Natural killer cell treated with Interleukin-12 subunit alpha and Interleukin-12 subunit beta and Interleukin-15 and Interleukin-18, amount 100 ng/mL, for 72 hours (primary cell): Measurements from ENCODE around the gene SCT. TPM values are rescaled to one million over a fixed set of nuclear protein-coding genes. Genes with fewer than 3 reads are reported as not detected.
"Not testable (repeated sequence)": the region's sequence is repeated elsewhere in the genome, so short reads cannot be mapped to it uniquely, and the experiment has no call there.

Source experiments
- ATAC-seq, 2 donors: fragments of 150-1000 bp; cut with Tn5 transposase in 1 of 2; sonication (Bioruptor Pico), chemical (Tn5 transposase) in 1 of 2; 2 replicates each; pipeline ENCODE4 v1.10.0; 2021
- DNase-seq: peaks from one replicate; pipeline ENCODE4 v3.0.0; 2022; ENCODE audit warnings: low spot score
- H3K27ac Mint-ChIP-seq, 2 donors: 1 replicate in 1 of 2; 2 replicates in 1 of 2; pipeline ENCODE4 v1.8.0; 2022; ENCODE audit warnings: mixed read lengths in 2 of 2, mild to moderate bottlenecking in 1 of 2, moderate library complexity in 1 of 2
- H3K27me3 Mint-ChIP-seq, 2 donors: 1 replicate in 1 of 2; 2 replicates in 1 of 2; pipeline ENCODE4 v1.8.0; 2022; ENCODE audit warnings: mixed read lengths in 2 of 2
- H3K36me3 Mint-ChIP-seq: one replicate; pipeline ENCODE4 v1.8.0; 2022; ENCODE audit warnings: mixed read lengths
- H3K4me1 Mint-ChIP-seq, 2 donors: 1 replicate in 1 of 2; 2 replicates in 1 of 2; pipeline ENCODE4 v1.8.0; 2022; ENCODE audit warnings: low read depth in 2 of 2, mixed read lengths in 2 of 2, mild to moderate bottlenecking in 1 of 2
- H3K4me3 Mint-ChIP-seq: one replicate; pipeline ENCODE4 v1.8.0; 2022; ENCODE audit warnings: mixed read lengths
- H3K9me3 Mint-ChIP-seq: 2 replicates; pipeline ENCODE4 v1.8.0; 2022; ENCODE audit warnings: mixed read lengths
- total RNA-seq, 2 donors: library from RNA; stranded (reverse); gene quantifications; one replicate each; pipeline ENCODE4 v1.2.3, GENCODE V29; 2022

SCT gene
- total RNA-seq, 2 donors from 2014 or later: not detected

GRCh38 chr11:655036-655726 is 28.2 kb upstream of the SCT start:
- ATAC-seq: no peak
- Mint-ChIP-seq H3K27ac (no peak overlapping the region), H3K36me3 (no peaks in the 10 kb centered on the region), H3K4me3 (no peak overlapping the region), H3K4me1 (no peaks in the 10 kb centered on the region), H3K27me3 (no peaks in the 10 kb centered on the region), H3K9me3 (no peaks in the 10 kb centered on the region)
- DNase-seq: no peak

GRCh38 chr11:654444-654843 is 27.5 kb upstream of the SCT start:
- not testable (repeated sequence) for H3K4me1 Mint-ChIP-seq, H3K27ac Mint-ChIP-seq, H3K27me3 Mint-ChIP-seq, H3K4me3 Mint-ChIP-seq, H3K36me3 Mint-ChIP-seq, DNase-seq, H3K9me3 Mint-ChIP-seq, ATAC-seq

DNA sequence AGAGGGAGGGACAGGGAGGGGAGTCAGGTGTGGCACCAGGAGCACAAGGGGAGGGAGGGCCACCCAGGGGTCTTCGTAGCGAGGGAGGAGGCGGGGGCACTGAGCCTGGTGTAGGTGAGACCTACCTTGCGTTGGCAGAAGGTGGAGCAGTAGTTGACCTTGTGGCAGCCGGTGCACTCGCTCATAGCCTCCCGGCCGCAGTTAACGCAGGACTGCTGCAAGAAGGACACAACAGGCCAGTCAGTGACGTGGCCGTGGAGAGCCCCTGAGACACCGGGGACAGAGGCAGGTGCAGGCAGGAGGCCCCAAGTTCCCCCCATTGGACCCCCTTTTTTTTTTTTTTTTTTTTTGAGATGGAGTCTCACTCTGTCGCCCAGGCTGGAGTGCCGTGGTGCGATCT is 26.9 kb upstream of the SCT start:
- no peak overlapping the region for H3K27ac Mint-ChIP-seq
- H3K4me1 Mint-ChIP-seq: no peaks in the 10 kb centered on the region
- no peaks in the 10 kb centered on the region for H3K9me3 Mint-ChIP-seq
- H3K27me3 Mint-ChIP-seq: no peaks in the 10 kb centered on the region
- H3K36me3 Mint-ChIP-seq: no peaks in the 10 kb centered on the region
- DNase-seq (no peak), ATAC-seq (peak in 1 of 2 donors; percentile 17)
- no peak overlapping the region for H3K4me3 Mint-ChIP-seq

- DNase-seq: not testable (repeated sequence)
Observed at GRCh38 chr11:653136-653535, 26.2 kb upstream of the SCT start.

DNA sequence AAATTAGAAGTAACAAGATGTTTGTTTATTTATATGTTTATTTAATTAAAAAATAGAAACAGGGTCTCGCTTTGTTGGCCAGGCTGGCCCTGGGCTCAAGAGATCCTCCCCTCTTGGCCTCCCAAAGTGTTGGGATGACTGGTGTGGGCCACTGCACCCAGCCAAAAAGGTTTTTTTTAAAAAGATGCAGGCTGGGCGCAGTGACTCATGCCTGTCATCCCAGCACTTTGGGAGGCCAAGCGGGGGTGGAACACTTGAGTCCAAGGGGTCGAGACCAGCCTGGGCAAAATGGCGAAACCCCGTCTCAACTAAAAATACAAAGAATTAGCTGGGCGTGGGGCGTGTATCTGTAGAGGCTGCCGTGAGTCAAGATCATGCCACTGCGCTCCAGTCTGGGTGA is 23.5 kb upstream of the SCT start:
- no peaks in the 10 kb centered on the region for H3K27me3 Mint-ChIP-seq
- ATAC-seq (no peak), DNase-seq (no peak)
- H3K9me3 Mint-ChIP-seq: no peaks in the 10 kb centered on the region
- H3K27ac Mint-ChIP-seq: no peak overlapping the region
- H3K4me3 Mint-ChIP-seq: no peak overlapping the region
- H3K4me1 Mint-ChIP-seq: no peaks in the 10 kb centered on the region
- H3K36me3 Mint-ChIP-seq: no peaks in the 10 kb centered on the region

More at GRCh38 chr11:653136-653535, 26.2 kb upstream of the SCT start:
- not testable (repeated sequence) for H3K27me3 Mint-ChIP-seq, H3K4me1 Mint-ChIP-seq, ATAC-seq, H3K27ac Mint-ChIP-seq, H3K4me3 Mint-ChIP-seq, H3K9me3 Mint-ChIP-seq, H3K36me3 Mint-ChIP-seq

DNA sequence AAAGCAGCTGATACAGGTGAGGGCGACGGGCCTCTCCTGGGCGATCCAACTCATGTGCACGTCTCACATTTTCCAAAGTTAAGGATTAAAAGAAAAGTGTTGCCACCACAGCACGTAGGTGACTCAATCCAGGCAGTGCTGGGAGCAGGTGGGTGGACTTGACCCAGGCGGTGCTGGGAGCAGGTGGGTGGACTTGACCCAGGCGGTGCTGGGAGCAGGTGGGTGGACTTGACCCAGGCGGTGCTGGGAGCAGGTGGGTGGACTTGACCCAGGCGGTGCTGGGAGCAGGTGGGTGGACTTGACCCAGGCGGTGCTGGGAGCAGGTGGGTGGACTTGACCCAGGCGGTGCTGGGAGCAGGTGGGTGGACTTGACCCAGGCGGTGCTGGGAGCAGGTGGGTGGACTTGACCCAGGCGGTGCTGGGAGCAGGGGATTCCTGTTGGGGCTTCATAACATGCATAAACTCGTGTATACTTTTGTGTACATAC is 20.7 kb upstream of the SCT start:
- H3K27ac Mint-ChIP-seq, H3K9me3 Mint-ChIP-seq, H3K4me3 Mint-ChIP-seq, ATAC-seq, H3K27me3 Mint-ChIP-seq, H3K36me3 Mint-ChIP-seq, H3K4me1 Mint-ChIP-seq, DNase-seq: not testable (repeated sequence)

DNA sequence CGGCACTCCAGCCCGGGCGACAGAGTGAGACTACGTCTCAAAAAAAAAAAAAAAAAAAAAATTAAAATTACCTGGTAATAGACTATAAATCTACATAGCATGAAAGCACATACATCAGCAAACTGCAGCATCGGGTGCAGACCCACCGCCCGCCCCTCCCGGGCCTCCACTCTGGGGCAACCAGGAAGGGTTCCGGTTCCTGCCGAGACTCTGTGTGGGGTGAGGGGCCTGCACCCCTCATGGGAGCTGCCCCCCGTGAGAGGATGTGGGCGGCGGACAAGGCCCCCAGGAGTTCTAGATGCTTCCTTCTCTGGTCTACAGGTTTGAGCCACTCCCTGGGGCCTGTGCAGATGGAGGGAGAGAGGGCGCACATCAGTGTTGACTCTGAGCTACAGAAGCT is 19.2 kb upstream of the SCT start:
- Mint-ChIP-seq H3K27ac (no peak overlapping the region), H3K36me3 (no peaks in the 10 kb centered on the region), H3K4me1 (no peaks in the 10 kb centered on the region), H3K4me3 (no peak overlapping the region), H3K27me3 (no peaks in the 10 kb centered on the region), H3K9me3 (no peaks in the 10 kb centered on the region)
- DNase-seq (no peak), ATAC-seq (no peak)

GRCh38 chr11:645536-645935 is 18.6 kb upstream of the SCT start:
- Mint-ChIP-seq H3K27ac (no peak overlapping the region), H3K4me3 (no peak overlapping the region), H3K36me3 (no peaks in the 10 kb centered on the region), H3K9me3 (no peaks in the 10 kb centered on the region), H3K27me3 (no peaks in the 10 kb centered on the region), H3K4me1 (peaks cover 0 to under 1% of the 10 kb centered on the region in 2 donors)
- ATAC-seq (no peak), DNase-seq (no peak)

- Mint-ChIP-seq H3K36me3 (no peaks in the 10 kb centered on the region), H3K4me3 (no peak overlapping the region), H3K9me3 (no peaks in the 10 kb centered on the region), H3K27me3 (peaks cover 0 to 3% of the 10 kb centered on the region in 2 donors), H3K4me1 (peaks cover 0 to 3% of the 10 kb centered on the region in 2 donors), H3K27ac (no peak overlapping the region)
- DNase-seq: peak; percentile 47
- no peak for ATAC-seq
Observed at GRCh38 chr11:643849-644738, 17.1 kb upstream of the SCT start.

GRCh38 chr11:643366-643765 is 16.4 kb upstream of the SCT start:
- Mint-ChIP-seq H3K27me3 (peaks cover 6 to 7% of the 10 kb centered on the region in 2 donors), H3K4me3 (no peak overlapping the region), H3K27ac (no peak overlapping the region), H3K4me1 (peaks cover 0 to 3% of the 10 kb centered on the region in 2 donors), H3K9me3 (no peaks in the 10 kb centered on the region), H3K36me3 (no peaks in the 10 kb centered on the region)
- DNase-seq: no peak
- ATAC-seq: no peak

DNA sequence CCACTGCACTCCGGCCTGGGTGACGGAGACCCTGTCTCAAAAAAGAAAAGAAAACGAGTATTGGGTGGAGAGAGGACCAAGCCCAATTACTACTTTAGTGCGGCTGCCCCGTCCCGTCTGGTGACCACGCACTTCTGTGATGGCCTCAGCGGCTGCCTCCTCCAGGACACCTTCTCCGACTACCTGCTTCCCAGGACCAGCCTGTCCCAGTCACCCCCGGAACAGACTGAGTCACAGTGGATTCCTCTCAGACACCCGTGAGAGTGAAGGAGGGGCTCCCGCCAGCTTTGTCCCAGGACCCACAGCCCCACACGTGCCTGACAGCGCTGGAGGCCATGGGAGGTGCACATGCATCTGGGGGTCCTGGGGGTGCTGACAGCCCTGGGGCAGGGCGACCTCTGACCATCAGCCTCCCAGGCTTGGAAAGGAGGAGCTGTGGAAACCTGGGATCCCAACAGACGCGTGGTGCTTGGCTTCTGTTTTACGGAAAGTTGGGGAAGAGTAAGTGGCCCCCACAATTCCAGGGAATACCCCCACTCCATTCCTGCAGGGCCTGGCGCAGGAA is 14.9 kb upstream of the SCT start:
- Mint-ChIP-seq H3K9me3 (no peaks in the 10 kb centered on the region), H3K27me3 (peaks cover 11 to 14% of the 10 kb centered on the region in 2 donors), H3K4me1 (peaks cover 0 to 7% of the 10 kb centered on the region in 2 donors), H3K36me3 (no peaks in the 10 kb centered on the region), H3K4me3 (no peak overlapping the region), H3K27ac (no peak overlapping the region)
- ATAC-seq: no peak
- peak; percentile 44 for DNase-seq

- peak; percentile 54 for DNase-seq
- H3K36me3 Mint-ChIP-seq: no peaks in the 10 kb centered on the region
- H3K4me1 Mint-ChIP-seq: peaks cover 0 to 7% of the 10 kb centered on the region in 2 donors
- H3K9me3 Mint-ChIP-seq: no peaks in the 10 kb centered on the region
- H3K27ac Mint-ChIP-seq: no peak overlapping the region
- ATAC-seq: no peak
- peaks cover 19 to 22% of the 10 kb centered on the region in 2 donors for H3K27me3 Mint-ChIP-seq
- H3K4me3 Mint-ChIP-seq: no peak overlapping the region
Observed at GRCh38 chr11:640021-640706, 13.2 kb upstream of the SCT start.

- H3K9me3 Mint-ChIP-seq: no peaks in the 10 kb centered on the region
- ATAC-seq (no peak), DNase-seq (no peak)
- peaks cover 0 to 7% of the 10 kb centered on the region in 2 donors for H3K4me1 Mint-ChIP-seq
- H3K4me3 Mint-ChIP-seq: no peak overlapping the region
- no peak overlapping the region for H3K27ac Mint-ChIP-seq
- peaks cover 20 to 22% of the 10 kb centered on the region in 2 donors for H3K27me3 Mint-ChIP-seq
- H3K36me3 Mint-ChIP-seq: no peaks in the 10 kb centered on the region
Observed at GRCh38 chr11:639332-639955, 12.5 kb upstream of the SCT start.
